GM19395 (cell line): ENCODE measurements around the gene PAEP.

ENCODE experiments used
- ATAC-seq: cut with Tn5 transposase; IDR thresholded peaks from one replicate; pipeline ENCODE4 v1.9.1; 2021; ENCODE audit warnings: mild to moderate bottlenecking, moderate library complexity; ENCODE audit not compliant: unreplicated experiment

The PAEP gene

DNA sequence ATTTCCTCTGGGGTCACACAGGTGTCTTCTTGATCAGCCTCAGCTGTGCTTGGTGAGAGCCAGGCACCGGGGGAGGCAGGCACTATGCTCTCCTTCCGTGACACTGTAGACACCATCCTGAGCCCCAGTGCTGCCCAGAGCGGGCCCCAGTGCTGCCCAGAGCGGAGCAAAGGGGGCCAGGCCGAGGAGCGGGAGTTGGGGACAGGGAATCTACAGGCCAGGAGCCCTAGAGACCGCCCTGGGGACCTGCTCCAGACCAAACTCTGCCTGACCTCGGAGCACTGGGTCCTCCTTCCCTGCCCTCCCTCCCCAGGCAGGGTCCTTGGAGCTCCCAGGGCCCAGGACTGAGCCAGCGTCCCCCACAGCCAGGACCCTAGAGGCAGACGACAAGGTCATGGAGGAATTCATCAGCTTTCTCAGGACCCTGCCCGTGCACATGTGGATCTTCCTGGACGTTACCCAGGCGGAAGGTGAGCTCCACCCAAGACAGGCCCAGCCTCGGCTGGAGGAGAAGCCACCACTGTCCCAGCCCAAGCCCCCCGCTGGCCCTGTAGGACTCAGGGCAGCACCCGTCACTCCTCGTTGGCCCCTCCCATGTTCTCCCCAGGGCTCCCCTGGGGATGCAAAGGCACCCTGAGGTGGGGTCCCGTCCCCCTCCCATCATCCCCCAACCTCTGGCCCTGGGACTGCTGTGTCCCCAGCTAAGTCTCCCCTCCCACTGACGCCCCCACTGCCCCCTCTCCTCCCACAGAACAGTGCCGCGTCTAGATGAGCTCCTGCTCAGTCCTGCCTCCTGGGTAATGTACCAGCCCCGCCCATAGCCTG, 30.2 kb downstream of the PAEP start:
- ATAC-seq, result no peak

- ATAC-seq, result no peak
Observed at GRCh38 chr9:135592331-135592590, 30.7 kb downstream of the PAEP start.

GRCh38 chr9:135592625-135593024, 31.1 kb downstream of the PAEP start:
- no peak for ATAC-seq

- no peak for ATAC-seq
Observed at GRCh38 chr9:135596211-135596610, 34.7 kb downstream of the PAEP start.

DNA sequence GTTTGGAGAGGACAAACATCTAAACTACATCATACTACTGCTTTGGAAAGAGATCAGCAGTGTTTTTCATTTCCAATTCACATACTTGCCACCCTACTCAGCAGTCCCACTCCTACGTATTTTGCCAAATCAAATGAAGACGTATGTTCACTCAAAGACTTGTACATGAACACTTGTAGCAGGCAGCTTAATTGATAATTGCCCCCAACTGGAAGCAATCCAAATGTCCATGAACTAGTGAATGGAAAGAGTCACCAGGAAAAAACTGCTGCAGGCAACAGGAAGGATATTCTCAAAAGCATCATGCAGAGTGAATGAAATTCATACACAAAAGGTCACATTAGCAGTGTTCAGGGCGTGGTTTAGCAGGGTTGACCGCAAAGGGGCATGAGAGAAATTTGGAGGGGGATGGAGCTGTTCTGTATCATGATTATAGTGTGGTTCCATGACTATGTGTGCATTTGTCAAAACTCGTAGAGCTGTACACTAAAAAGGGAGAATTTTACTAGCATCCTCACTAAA, 38.8 kb downstream of the PAEP start:
- ATAC-seq, result no peak

DNA sequence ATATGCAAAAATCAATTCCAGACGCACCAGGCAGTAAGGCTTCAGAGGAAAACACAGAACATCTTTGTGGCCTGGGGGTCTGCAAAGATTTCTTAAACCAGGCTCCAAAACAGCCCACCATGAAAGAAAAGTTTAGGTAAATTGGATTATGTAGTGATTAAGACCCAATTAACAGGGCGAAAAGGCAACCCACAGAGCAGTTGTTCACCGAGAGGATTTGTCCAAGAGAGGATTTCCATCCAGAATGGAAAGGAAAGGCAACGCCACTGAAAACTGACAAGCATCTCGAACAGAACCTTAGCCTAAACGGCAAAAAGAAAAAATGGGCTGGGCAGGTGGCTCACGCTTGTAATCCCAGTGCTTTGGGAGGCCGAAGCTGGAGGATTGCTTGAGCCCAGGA, 40.4 kb downstream of the PAEP start:
- no peak for ATAC-seq

DNA sequence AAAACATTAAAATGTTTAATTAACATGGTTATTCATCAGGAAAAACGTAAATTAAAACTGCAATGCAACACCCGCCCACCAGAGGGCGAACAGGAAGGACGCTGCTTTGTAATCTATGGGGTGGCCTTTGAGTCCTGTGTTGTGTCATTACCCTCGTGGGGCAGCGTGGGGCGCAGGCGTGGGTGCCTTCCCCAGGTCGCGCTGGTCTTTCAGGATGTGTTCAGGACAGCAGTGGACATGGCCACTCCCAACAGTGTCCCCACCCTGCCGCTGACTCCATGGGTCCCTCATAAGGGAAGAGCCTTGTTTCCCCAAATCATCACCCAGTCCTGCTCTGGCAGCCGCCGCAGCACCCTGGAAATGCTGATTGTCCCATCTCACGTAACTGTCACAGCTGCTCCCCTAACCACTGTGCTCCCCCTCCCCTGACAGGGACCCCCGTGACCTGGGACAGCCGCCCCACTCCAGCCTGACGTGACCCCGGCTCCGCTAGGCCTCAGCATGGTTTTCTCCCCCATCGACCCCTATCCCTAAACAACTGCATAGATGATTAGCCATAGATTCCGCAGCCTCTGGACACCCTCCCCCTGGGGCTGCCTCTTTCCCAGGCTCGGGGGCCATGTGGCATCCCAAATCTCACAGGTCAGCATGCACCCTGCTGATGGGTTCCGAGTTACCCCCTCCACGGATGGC, 41.4 kb downstream of the PAEP start:
- no peak for ATAC-seq

DNA sequence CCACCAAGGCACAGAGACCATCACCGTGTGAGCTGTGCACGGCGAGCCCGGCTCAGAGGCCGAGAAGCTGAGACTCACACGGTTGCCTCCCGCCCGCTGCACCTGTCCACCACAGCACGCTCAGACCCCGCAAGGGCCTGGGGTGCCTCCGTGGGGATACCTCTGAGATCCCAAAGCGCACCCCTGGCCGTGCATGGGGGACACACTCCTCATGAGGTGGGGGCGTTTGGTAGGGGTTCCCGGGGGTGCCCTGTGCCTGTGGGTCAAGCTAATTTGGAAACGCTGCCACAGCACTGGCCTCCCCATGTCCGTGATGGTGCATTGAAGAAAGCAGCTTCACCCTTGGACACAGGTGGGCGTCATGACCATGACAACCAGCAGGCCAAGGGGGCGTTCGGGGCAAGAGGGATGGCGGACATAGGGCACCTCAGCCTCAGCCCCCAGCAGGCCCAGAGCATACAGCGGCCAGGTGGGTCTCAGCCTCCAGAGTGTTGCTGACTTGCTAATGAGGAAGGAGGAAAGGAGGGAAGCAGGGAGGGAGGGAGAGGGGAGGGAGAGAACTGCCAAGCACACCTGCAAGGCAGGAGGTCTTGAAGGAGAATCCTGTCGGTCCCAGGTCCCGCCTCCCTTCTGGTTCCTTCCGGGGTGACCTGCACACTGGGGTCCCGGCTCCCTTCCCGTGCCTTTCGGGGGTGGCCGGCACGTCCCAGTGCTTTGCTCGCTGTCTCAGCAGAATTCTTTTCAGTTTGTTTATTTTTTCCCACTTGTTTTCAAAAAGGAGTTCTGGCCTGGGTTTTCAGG, 43.1 kb downstream of the PAEP start:
- ATAC-seq, result no peak

GRCh38 chr9:135605238-135605781, 43.8 kb downstream of the PAEP start:
- no peak for ATAC-seq

DNA sequence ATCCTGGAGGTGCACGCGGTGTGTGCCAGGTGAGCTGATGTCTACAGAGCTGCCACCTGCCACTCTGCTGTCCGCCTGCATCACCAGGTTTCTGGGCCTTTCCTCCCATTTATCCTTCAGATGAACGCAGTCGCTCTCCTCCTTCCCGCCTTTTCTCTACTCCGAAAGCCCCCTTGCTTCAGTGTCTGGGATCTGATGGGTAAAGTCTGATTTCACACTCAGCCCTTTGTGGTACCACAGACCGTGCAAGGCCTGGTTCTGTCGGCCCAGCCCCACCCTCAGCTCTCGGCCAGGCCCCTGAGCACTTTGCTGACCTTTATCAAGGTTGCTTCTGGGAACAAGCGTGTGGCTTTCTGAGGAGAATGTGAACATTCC, 45.3 kb downstream of the PAEP start:
- ATAC-seq, result no peak

DNA sequence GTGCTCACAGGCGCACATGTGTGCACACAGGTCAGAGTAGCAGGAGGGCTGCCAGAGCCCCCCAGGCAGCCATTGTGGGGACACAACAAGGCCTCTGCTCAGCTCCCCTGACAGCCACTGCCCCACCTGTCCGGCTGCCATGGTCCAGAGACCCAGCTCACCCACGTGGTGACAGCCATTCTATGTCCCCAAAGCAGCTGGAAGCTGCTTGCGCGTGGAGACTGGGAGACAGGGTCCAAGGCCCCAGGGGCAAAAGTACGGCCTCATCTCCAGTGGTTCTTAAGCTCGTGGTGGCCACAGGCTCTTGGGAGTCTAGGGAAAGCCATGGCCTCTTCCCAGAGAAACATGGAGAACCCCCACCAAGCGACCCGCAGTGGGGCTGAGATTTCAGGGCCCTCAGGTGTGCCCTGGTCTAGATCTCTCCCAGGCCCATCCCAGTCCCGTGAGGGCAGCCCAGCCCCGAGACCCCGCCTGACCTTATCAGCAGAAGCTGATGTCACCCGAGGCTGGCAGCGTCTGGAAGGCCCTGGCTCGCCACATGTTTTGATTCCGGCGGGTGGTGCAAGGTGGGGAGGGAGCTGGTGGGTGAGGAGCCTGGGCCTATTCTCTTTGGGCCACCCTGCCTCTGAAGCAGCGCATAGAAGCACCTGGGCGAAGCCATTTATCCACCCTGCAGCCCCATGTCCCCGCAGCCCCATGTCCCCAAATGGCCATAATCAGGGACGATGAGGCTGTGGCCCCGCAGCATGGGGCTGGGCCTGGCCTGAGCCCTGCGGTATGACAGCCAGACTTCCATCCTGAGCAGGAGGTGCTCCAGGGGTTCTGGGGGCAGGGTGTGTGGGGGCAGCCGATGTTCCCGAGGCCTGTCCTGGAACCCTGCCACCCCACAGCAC, 46.1 kb downstream of the PAEP start:
- ATAC-seq, result no peak

DNA sequence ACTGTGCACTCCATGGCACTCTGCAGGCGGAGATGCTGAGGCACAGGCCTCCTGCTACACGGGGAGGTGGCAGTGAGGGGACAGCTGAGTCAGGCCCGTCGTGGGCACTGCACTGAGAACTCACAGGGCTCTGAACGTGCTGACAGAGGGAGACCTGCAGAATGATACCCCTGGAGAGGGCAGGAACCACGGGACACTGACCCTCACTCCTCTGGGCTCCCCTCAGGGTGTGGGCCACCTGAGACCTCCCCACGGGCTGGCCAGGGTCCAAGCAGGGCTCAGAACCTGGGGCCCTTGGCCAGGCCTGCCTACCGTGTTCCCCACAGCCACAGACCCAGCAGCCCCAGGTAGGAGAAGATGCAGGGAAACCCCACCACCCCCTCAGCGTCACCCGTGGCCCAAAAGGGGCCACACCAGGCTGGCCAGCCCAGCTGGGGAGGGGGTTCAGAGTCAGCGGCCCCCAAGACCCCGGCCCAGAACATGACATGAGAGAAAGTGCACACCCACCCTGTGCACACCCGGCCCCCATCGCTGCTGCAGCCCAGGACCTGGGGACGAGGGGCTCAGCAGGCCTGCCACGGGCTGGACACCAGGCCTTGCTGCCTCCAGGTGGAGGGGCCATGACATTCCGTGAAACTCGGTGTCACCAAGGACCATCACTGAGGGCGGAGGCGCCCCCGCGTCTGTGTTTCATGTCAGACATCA, 46.9 kb downstream of the PAEP start:
- ATAC-seq, result no peak

DNA sequence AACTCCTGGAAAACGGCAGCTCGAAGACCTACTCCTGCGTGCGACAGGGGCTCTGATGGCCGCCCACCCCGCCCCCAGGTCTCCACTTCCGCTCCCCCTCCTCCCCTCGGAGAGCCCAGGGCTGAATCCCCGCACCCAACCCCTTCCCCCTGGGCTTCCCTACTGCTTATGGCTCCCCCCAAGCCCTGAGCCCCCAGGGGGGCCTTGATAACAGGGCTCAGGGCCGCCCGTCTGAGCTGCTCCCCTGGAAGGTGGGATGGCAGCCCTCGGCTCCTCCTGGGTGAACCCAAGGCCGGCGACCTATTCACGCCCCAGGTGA, 47.4 kb downstream of the PAEP start:
- no peak for ATAC-seq

DNA sequence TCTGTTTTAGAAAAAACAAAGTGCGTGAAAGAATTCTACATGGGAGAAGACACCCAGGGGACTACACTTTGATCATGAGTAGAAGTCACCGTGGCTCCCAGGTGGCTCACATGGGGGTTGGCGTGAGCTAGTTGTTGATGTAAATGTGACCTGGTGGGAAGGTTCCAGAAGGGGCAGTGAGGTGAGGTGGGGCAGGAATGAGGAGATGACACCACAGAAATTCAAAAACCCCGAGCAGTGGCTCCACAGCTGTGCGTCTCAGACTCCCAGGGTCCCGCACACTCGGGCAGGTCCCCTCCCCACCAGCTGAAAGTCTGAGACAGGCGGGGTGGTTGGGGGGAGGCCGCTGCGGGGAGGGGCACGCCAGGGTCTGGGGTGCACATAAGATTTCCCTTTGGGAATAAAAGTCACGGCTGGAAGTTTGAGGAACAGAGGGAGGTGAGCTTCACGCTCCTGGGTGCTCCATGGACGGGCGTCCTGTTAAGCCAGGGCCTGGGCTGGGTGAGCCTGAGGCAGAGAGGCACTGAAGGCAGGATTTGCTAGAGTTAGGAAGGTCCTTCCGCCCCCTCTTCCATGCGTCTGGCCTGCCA, 47.9 kb downstream of the PAEP start:
- ATAC-seq, result no peak

GRCh38 chr9:135610290-135611141, 49.0 kb downstream of the PAEP start:
- ATAC-seq, result no peak

DNA sequence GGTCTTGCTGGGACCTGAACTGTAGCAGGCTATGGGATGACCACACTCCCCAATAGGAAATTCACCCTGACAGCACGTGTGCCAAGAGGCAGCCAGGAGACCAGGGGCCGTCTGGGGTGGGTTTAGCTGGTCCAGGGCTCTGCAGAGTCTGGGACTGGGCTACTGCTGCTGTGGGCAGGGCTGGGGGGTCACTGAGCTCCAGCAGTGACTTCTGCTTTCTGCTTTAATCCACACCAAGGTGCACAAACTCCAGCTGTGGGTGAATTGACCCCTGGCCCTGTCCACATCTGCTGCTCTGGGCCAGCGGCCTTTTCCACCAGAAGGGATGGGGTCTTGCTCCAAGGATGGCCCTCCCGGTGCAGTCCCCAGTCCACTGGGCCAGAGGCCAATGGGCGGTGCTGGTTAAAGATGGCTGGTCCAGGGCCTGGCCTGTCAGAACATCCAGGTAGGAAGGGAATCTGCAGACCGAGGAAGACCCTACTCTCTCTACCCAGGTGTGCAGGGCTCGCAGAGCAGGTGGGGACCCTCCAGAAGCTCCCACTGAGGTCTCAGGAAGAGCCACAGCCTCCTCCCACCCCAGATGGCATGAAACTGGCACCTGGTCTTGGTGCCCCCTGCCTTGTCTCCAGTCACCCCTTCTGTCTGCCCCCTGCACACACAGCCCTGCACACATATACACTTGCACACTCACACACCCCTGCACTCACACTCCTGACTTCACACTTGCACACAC, 49.8 kb downstream of the PAEP start:
- no peak for ATAC-seq

GRCh38 chr9:135611875-135612209, 50.3 kb downstream of the PAEP start:
- no peak for ATAC-seq

DNA sequence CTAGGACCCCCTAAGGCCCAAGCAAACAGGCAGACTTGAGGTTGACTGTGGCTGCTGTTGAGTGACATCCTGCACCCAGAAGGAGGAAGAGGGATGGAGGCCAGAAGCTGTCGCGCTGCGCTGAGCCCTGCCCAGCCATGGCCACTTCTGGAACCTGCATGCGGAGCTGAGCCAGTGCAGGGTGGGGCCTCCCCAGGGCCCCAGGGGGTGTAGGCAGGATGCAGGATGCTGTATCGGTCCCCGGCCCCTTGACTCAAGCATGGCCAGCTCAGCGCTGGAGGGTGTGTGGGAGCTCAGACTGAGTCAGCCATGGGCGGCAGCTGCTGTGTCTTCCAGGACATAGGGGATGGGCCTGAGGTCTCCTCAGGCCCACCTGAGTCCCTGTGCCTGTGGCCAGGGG, 50.9 kb downstream of the PAEP start:
- ATAC-seq, result no peak
